HG02610 (cell line): ENCODE results near the gene GRIK5.
"Not testable (repeated sequence)": the region's sequence is repeated elsewhere in the genome, so short reads cannot be mapped to it uniquely, and the experiment has no call there.

Experiments
- ATAC-seq: cut with Tn5 transposase; IDR thresholded peaks from one replicate; pipeline ENCODE4 v1.9.1; 2021; ENCODE audit warnings: mild to moderate bottlenecking, moderate library complexity; ENCODE audit not compliant: unreplicated experiment

Gene GRIK5

DNA sequence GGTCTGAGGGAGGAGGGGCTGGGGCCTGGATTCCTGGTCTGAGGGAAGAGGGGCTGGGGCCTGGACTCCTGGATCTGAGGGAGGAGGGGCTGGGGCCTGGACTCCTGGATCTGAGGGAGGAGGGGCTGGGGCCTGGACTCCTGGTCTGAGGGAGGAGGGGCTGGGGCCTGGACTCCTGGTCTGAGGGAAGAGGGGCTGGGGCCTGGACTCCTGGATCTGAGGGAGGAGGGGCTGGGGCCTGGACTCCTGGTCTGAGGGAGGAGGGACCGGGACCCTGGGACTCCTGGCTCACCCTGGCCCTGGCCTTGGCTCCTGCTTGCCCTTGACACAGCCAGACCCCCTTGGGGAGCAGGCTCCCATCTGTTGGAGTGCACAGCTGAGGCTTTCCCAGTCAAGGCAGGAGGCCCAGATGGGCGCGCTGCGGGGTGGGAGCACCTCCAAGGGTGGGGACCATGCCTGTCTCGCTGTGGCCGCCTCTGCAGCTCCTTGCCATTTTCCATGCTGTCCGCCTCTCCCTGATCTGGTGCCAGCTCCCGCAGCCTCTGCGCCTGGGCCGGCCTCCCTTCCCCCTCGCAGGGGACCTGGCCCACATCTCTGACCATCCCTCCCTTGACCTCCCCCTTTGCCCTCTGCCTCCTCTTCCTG, 78.0 kb downstream of the GRIK5 start:
- ATAC-seq: not testable (repeated sequence)

GRCh38 chr19:41991025-41991424, 79.0 kb downstream of the GRIK5 start:
- no peak for ATAC-seq

- no peak for ATAC-seq
These were observed 79.4 kb downstream of the GRIK5 start for GRCh38 chr19:41990615-41991014.

DNA sequence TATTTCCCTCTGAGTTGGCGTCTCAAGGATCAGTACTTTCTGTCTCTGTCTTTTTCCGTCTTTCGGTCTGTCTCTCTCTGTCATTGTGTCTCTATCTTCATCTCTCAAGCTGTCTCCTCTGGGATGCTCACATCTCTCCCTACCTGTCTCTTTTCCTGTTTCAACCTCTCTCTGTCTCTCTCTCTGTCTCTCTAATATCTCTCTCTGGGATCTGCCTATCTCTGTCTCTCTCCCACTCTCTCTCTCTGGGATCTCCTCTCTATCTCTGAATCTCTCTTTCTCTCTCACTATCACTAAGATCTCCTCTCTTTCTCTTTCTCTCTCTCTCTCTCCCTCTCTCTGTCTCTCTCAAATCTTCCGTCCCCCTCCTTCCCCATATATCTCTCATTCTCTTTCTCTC, 80.0 kb downstream of the GRIK5 start:
- ATAC-seq: no peak

GRCh38 chr19:41988947-41989346, 81.1 kb downstream of the GRIK5 start:
- no peak for ATAC-seq

DNA sequence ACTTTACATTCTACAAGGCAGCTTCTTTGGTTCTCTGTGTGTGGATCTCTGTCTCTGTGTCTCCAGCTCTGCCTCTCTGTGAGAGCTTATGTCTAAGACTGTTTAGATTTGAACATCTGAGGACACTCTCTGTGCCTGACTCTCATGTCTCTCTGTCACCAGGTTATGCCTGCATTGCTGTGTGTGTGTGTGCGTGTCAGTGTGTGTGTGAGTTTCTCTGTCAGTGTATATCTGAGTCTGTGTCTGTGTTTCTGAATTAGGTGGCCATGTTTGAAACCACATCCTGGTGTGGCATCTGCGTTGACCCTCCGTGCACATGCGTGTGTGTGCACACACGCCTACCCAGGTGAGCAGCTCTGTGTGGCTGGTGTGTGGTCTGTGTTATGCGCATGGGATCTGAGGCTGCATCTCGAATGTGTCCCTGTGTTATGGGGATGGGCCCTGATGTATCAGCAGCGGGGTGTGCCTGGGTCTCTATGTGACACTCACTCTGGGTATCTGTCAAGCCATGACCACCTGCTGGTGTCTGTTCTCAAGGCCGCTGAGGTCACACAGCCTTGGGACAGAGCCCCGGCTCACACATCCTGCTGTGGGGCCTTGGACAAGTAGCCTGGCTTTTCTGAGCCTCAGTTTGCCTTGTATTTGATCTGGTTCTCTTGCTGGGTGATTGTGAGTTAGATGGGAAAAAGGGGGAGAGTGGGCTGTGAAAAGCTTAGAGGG, 82.7 kb downstream of the GRIK5 start:
- no peak for ATAC-seq

DNA sequence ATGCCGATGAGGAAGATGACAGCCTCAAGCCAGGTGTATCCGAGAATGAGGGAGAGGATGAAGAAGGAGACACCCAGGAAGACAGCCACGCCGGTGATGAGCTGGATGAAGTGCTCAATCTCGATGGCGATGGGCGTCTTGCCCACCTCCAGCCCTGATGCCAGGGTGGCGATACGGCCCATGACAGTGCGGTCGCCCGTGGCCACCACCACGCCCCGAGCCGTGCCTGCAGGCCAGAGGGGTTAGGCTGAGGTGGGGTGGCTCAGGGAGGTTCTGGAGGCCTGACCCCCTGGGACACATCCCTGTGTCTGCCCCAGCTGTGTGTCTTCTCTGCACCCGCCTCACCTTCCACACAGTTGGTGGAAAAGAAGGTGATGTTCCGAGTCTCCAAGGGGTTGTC, 85.0 kb downstream of the GRIK5 start:
- no peak for ATAC-seq

DNA sequence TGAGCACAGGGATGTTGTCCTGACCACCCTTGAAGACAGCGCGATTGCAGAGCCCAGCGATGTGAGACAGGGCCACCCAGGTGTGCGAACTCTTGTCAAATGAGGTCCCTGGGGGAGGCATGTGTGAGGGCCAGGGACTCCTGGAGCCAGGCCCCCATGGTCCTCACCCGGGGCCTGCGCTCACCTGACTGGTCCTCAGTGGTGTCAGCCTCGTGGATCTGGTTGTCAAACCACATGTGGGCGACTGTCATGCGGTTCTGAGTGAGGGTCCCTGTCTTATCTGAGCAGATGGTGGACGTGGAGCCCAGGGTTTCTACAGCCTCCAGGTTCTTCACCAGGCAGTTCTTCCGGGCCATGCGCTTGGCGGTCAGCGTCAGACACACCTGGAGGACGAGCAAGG, 88.3 kb downstream of the GRIK5 start:
- ATAC-seq: no peak

DNA sequence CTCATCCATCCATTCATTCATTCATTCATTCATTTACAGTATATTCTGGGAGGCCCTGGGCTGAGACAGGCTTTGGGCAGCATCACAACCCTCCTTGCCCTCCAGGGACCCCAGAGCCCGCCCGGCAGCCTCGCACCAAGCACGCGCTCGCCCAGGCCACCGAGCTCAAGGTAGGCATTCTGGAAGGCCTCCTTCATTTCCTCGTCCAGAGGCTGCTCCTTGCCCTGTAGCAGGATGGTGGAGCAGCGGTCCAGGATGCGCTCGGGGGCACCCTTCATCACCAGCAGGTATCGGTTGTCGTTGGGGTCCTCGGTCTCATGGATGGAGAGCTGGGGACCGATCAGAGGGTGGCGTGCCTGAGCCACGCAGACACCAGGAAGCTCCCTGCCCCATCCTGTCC, 91.5 kb downstream of the GRIK5 start:
- no peak for ATAC-seq

DNA sequence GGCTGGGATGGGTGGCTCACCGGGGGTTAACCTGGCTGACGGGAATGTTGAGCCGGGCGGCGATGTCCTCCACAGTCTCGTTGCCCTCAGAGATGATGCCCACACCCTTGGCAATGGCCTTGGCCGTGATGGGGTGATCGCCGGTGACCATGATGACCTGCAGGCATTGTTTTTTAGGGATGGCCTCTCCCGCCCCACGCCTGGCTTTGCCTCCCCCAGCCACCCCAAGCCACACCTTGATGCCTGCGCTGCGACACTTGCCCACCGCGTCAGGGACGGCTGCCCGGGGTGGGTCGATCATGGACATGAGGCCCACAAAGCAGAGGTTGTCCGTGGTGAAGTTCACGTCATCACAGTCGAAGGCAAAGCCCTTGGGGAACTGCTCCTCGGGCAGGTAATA, 92.1 kb downstream of the GRIK5 start:
- no peak for ATAC-seq

DNA sequence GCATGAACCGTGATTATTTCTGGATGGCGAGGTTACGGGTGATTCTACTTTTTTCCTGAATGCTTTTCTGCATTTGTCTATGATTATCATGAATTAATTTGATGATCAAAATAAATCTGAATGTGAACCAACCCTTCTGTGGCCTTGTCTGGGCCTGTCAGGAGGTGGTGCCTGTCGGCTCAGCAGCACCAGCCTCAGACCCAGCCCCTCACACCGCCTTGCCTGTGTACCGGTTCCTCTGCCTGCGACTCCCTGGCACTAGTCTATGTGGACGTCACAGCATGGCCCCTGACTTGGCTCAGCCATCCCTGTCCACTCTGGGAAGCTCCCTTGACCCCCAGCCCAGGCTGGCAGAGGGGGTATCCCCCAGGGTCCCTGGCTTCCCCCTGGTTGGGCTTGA, 95.4 kb downstream of the GRIK5 start:
- no peak for ATAC-seq

DNA sequence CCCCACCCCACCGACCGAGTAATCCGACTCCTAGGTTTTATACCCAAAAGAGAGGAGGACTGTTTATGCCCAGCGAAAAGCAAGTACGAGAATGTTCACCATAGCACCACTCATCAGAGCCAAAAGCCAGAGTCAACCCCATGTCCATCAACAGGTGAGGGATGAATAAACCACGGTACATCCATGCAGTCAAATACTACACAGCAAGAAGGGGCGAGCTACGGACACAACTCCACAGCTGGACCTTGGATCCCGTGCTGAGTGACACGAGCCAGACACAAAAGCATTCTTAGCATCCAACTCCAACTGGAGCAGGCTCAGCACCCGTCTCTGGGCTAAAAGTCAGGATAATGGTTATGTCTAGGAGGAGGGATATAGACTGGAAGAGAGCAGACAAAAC, 98.6 kb downstream of the GRIK5 start:
- ATAC-seq: no peak

- no peak for ATAC-seq
These were observed 100.1 kb downstream of the GRIK5 start for GRCh38 chr19:41969772-41970458.

DNA sequence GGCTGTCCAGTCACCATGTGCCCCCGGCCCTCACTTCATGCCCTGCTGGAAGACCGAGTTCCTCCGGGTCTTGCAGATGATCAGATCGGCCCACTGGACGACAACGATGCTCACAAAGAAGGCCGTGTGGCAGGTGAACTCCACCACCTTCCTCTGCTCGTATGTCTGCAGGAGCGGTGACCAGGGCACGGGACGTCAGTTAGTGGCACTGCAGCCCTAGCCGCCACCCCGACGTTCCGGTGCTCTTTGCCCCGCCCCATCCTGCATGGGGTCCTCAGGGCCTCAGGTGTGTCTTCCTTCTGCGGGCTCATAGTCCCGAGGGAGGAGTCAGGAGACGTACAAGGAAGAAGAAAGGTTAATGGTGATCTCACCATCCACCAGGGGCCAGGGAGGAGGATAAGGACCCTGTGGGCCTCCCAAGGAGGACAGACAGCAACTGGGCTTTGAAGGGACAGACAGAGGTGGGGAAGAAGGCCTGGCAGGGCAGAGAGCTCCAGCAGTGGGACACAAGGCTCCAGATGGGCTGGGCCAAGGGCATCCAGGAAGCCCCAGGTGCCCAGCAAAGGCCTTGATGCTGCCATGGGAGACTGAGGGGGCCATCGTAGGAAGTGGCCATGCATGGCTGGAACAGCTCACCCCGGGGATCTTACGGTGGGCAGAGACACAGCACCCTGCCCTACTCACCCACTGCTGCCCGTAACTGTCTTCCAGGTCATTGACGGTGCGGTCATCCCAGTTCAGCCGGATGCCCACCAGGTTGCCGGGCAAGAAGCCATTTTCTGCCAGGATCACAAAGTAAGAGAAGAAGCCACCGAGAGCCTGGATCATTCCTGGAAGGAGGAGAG, 101.0 kb downstream of the GRIK5 start:
- no peak for ATAC-seq

- ATAC-seq: no peak
These were observed 102.8 kb downstream of the GRIK5 start for GRCh38 chr19:41967054-41967783.

GRCh38 chr19:41965106-41965505, 104.9 kb downstream of the GRIK5 start:
- ATAC-seq: no peak

- ATAC-seq: no peak
These were observed 109.0 kb downstream of the GRIK5 start for GRCh38 chr19:41960973-41961372.

- peak; percentile 86 for ATAC-seq
These were observed 110.7 kb downstream of the GRIK5 start, which contains the start of gene RABAC1 for GRCh38 chr19:41959056-41960053. Gene RABAC1 (minus strand): TSS chr19:41959321. CDS start chr19:41959292, 29 bp downstream.

GRCh38 chr19:41958367-41959055, 111.5 kb downstream of the GRIK5 start:
- peak; percentile 47 for ATAC-seq
